Sigmoid colon (tissue), 7 donors: ENCODE data around the gene SYNDIG1. TPM values are rescaled to one million over a fixed set of nuclear protein-coding genes. Genes with fewer than 3 reads are reported as not detected.
A peak's percentile ranks its signal among the peaks of the same experiment; 100 is the strongest.

Source experiments
- DNase-seq: peaks from one replicate; pipeline ENCODE4 v3.0.0-alpha.2; 2019
- H3K27ac ChIP-seq, 4 donors: fragments of 200-600 bp; sonication (generic); one replicate each; pipeline ENCODE4 v1.5.1; 2016 to 2019; ENCODE audit warnings: mild to moderate bottlenecking in 1 of 4
- H3K27me3 ChIP-seq, 3 donors: fragments of 200-600 bp; sonication (generic); one replicate each; pipeline ENCODE4 v1.5.1; 2019; ENCODE audit warnings: mild to moderate bottlenecking in 1 of 3
- H3K36me3 ChIP-seq, 4 donors: fragments of 200-600 bp; sonication (generic); one replicate each; pipeline ENCODE4 v1.5.1; 2016 to 2019
- H3K4me1 ChIP-seq, 4 donors: fragments of 200-600 bp; sonication (generic); one replicate each; pipeline ENCODE4 v1.5.1; 2017 to 2019
- H3K4me3 ChIP-seq, 4 donors: fragments of 200-600 bp; sonication (generic); one replicate each; pipeline ENCODE4 v1.5.1; 2017 to 2019; ENCODE audit warnings: mild to moderate bottlenecking in 2 of 4, moderate library complexity in 1 of 4
- H3K9me3 ChIP-seq, 4 donors: fragments of 200-600 bp in 3 of 4; sonication (generic) in 3 of 4; one replicate each; pipeline versions ENCODE4 v1.5.1 to v1.6.1; 2013 to 2019
- EP300 ChIP-seq, 4 donors: sonication (generic); formaldehyde crosslinking; IDR thresholded peaks; one replicate each; pipeline ENCODE4 v1.6.1; 2017; ENCODE audit warnings: antibody characterized with exemption in 4 of 4
- POLR2A ChIP-seq, 2 donors: fragments of 450-650 bp; IDR thresholded peaks; one replicate each; pipeline ENCODE4 v1.6.1; 2016; ENCODE audit warnings: antibody characterized with exemption in 2 of 2, mild to moderate bottlenecking in 2 of 2, moderate library complexity in 2 of 2
- POLR2AphosphoS5 ChIP-seq, 4 donors: sonication (generic); formaldehyde crosslinking; IDR thresholded peaks; one replicate each; pipeline ENCODE4 v1.6.1; 2017; ENCODE audit warnings: antibody characterized with exemption in 4 of 4
- WGBS, 2 donors: extraction: QIAGEN DNeasy Blood & Tissue Kit; methylation state at CpG; one replicate each; pipeline ENCODE4 v1.1.7; 2013; 5-methylcytosine and 5-hydroxymethylcytosine counted together
- intact Hi-C: fragments of 100-400 bp; cut with DNase I; formaldehyde crosslinking; loops from one replicate; pipeline ENCODE4 v1.15.1; 2023
- polyA plus RNA-seq, 3 donors: library from polyadenylated mRNA; stranded (reverse); fragments of 200-250 nt; gene quantifications; one replicate each; pipeline ENCODE4 v1.2.3, GENCODE V29; 2013
- total RNA-seq, 4 donors: library from RNA; depleted of rRNA; stranded (reverse); fragments of >200 nt; gene quantifications; one replicate each; pipeline ENCODE4 v1.1.0, GENCODE V29; 2016
- TF ChIP-seq, protein P1 (sequence below), 4 experiments: fragments of 450-650 bp in 3 of 4; fragments of 200-600 bp in 1 of 4; IDR thresholded peaks; one replicate each; pipeline ENCODE4 v1.5.1; 2016 to 2019; ENCODE audit warnings: antibody characterized with exemption in 4 of 4, mild to moderate bottlenecking in 3 of 4, moderate library complexity in 2 of 4
- donor health status: healthy with polysubstance abuse.
- donor health status: Bipolar disorder and iron deficiency.
- donor health status: healthy.

The SYNDIG1 gene
- total and polyA plus RNA-seq, 7 donors, result 0.16 to 0.69 (median 0.36) TPM; not detected in 2

DNA sequence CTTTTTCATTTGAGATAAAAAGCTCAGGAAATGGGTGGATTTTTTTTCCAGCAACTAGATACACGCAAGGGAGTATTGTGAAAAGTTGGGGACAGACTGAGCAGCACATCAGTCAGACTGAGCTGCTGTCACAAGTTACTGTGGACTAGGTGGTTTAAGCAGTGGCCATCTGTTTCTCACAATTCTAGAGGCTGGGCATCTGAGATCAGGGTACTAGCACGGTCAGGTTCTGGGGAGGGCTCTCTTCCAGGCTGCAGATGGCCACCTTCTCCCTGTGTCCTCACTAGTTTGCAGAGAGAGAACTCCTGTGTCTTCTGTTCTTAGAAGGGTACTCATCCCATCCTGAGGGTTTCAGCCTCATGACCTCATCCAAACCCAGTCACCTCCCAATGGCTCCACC lies 178.3 kb downstream of the SYNDIG1 start:
- intact Hi-C loops, result no loop called here
- DNase-seq, result peak; percentile 8
- Histone ChIP-seq H3K4me3 (no peak overlapping the region), H3K9me3 (no peaks in the 10 kb centered on the region), H3K36me3 (no peaks in the 10 kb centered on the region), H3K4me1 (peaks cover 0 to 9% (median 0%) of the 10 kb centered on the region in 4 donors), H3K27ac (no peak overlapping the region), H3K27me3 (no peaks in the 10 kb centered on the region)
- 77 to 92% methylated on average over 2 of the region's 2 CpGs for WGBS, 2 donors
- TF ChIP-seq POLR2A (IDR thresholded peaks at IDR 0.05), result no peak
- TF ChIP-seq EP300 (IDR thresholded peaks at IDR 0.05), result no peak
- no peak for TF ChIP-seq POLR2AphosphoS5 (IDR thresholded peaks at IDR 0.05)
- TF ChIP-seq, protein P1, sequence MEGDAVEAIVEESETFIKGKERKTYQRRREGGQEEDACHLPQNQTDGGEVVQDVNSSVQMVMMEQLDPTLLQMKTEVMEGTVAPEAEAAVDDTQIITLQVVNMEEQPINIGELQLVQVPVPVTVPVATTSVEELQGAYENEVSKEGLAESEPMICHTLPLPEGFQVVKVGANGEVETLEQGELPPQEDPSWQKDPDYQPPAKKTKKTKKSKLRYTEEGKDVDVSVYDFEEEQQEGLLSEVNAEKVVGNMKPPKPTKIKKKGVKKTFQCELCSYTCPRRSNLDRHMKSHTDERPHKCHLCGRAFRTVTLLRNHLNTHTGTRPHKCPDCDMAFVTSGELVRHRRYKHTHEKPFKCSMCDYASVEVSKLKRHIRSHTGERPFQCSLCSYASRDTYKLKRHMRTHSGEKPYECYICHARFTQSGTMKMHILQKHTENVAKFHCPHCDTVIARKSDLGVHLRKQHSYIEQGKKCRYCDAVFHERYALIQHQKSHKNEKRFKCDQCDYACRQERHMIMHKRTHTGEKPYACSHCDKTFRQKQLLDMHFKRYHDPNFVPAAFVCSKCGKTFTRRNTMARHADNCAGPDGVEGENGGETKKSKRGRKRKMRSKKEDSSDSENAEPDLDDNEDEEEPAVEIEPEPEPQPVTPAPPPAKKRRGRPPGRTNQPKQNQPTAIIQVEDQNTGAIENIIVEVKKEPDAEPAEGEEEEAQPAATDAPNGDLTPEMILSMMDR (IDR thresholded peaks at IDR 0.05), result no peak

DNA sequence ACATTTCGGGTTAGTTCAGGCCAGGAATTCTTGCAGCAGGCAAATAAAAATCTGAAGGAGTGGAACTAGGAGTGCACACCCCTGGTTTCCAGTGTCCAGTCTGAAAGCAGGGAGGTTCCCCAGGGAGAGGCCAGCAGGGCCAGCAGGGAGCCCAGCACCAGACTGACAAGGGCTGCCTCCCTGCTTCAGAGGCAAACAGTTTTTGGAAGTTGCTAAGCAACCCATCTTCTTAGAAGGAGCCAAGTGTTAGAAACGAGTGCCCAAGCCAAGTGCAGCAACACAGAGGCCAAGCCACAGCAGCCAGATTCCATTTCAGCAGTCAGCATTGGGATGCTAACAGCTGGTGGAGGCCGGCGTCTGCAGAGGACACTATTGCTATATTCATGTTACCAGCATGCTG lies 179.1 kb downstream of the SYNDIG1 start:
- H3K27me3 ChIP-seq, result no peaks in the 10 kb centered on the region
- H3K27ac ChIP-seq, result no peak overlapping the region
- intact Hi-C loops, result no loop called here
- 63 to 66% methylated on average over 4 of the region's 4 CpGs for WGBS, 2 donors
- peaks cover 0 to 9% (median 0%) of the 10 kb centered on the region in 4 donors for H3K4me1 ChIP-seq
- H3K9me3 ChIP-seq, result no peaks in the 10 kb centered on the region
- peak; percentile 27 for DNase-seq
- no peak for TF ChIP-seq POLR2A (IDR thresholded peaks at IDR 0.05)
- TF ChIP-seq, protein P1 (IDR thresholded peaks at IDR 0.05), result no peak
- TF ChIP-seq EP300 (IDR thresholded peaks at IDR 0.05), result no peak
- TF ChIP-seq POLR2AphosphoS5 (IDR thresholded peaks at IDR 0.05), result no peak
- no peaks in the 10 kb centered on the region for H3K36me3 ChIP-seq
- H3K4me3 ChIP-seq, result no peak overlapping the region

DNA sequence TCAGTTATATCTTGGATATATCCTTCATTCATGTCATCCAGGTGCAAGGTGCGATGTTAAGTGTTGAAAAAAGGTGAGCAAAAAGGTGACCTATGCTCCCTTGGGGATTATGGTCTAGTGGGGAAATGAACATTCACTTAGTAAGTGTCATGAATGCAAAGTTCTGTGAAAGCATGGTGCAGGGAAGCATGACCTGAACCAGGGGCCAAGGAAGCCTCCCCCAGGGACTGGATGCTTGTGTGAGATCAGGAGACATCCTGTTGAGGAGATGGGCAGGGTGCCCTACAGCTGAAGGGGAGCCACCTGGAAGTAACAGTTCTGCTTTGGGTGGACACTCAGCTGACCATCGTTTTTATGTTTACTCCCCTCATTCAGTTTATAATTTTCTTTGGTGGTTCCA lies 179.5 kb downstream of the SYNDIG1 start:
- Histone ChIP-seq H3K4me3 (no peak overlapping the region), H3K36me3 (no peaks in the 10 kb centered on the region), H3K9me3 (no peaks in the 10 kb centered on the region), H3K27ac (no peak overlapping the region), H3K27me3 (no peaks in the 10 kb centered on the region), H3K4me1 (peaks cover 0 to 9% (median 0%) of the 10 kb centered on the region in 4 donors)
- WGBS, 2 donors, result 64 to 68% methylated on average over 2 of the region's 2 CpGs
- intact Hi-C loops, result no loop called here
- DNase-seq, result peak; percentile 36
- TF ChIP-seq, protein P1 (IDR thresholded peaks at IDR 0.05), result no peak
- no peak for TF ChIP-seq POLR2A (IDR thresholded peaks at IDR 0.05)
- no peak for TF ChIP-seq POLR2AphosphoS5 (IDR thresholded peaks at IDR 0.05)
- no peak for TF ChIP-seq EP300 (IDR thresholded peaks at IDR 0.05)

DNA sequence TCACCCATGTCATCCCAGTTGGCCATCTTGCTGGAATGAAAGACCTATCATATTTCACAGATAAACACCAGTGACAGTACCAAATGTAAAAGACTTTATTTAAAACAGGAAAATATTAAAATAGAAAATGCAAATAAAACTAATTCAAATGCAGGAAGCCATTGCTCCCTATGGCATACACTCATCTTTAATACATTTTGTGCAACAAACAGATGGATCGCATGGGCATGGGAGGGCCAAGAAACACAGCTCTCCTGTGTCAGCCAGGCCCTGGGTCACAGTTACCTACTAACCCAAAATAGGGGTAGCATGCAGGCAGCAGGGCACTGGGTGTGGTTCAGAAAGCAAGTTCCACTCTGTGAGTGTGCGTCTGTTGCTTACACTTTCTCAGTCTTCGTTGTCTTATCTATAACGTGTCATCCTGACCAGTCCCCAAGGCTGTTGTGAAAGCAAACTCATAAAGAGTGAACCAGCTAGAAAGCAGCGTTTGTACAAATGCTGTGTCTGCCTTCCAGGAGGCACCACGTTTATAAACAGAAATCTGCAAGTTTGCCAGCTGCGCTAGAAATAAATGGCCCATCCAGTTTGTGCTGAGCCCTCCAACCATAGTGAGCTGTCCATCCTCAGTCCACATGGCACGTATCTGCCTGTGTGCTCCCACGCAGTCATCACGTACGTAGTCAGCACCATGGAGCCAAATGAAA lies 180.5 kb downstream of the SYNDIG1 start:
- WGBS, 2 donors, result 51 to 70% methylated on average over 11 of the region's 11 CpGs
- Histone ChIP-seq H3K9me3 (no peaks in the 10 kb centered on the region), H3K4me3 (no peak overlapping the region), H3K4me1 (peaks cover 0 to 9% (median 0%) of the 10 kb centered on the region in 4 donors), H3K27ac (no peak overlapping the region), H3K27me3 (no peaks in the 10 kb centered on the region), H3K36me3 (no peaks in the 10 kb centered on the region)
- DNase-seq, result peak; percentile 40
- TF ChIP-seq EP300 (IDR thresholded peaks at IDR 0.05), result no peak
- TF ChIP-seq POLR2AphosphoS5 (IDR thresholded peaks at IDR 0.05), result no peak
- no peak for TF ChIP-seq POLR2A (IDR thresholded peaks at IDR 0.05)
- TF ChIP-seq, protein P1 (IDR thresholded peaks at IDR 0.05), result no peak
- intact Hi-C loops, result loop anchor here (10.0 kb wide), 1 partner anchor 65 kb away; no protein-coding TSS in a partner anchor
